HG02678 (cell line): ENCODE results near the gene BLTP1.
A peak's percentile ranks its signal among the peaks of the same experiment; 100 is the strongest.

Experiments used
- ATAC-seq: cut with Tn5 transposase; IDR thresholded peaks from one replicate; pipeline ENCODE4 v1.9.1; 2021; ENCODE audit warnings: mild to moderate bottlenecking, moderate library complexity; ENCODE audit not compliant: unreplicated experiment

BLTP1 gene

DNA sequence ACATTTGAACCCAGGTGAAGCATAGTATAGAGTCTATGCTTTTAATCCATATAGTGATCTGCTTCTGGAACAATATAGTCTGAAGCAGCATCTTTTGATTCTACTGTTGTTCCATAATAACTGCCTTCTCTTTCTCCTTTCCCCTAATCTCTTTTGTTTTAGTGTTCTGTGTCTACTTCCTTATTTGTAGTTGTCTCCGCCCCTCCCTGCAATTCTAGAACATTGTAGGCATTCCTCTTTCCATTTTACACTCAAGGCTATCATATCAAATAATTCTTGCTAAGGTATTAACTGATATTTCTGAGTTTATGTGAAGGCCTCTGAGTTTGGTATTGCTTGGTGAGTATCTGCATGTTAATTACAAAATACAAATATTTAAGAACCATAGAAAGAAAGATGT lies 11.6 kb downstream of the BLTP1 start:
- ATAC-seq = no peak

GRCh38 chr4:122167369-122167768 lies 15.2 kb downstream of the BLTP1 start:
- no peak for ATAC-seq

DNA sequence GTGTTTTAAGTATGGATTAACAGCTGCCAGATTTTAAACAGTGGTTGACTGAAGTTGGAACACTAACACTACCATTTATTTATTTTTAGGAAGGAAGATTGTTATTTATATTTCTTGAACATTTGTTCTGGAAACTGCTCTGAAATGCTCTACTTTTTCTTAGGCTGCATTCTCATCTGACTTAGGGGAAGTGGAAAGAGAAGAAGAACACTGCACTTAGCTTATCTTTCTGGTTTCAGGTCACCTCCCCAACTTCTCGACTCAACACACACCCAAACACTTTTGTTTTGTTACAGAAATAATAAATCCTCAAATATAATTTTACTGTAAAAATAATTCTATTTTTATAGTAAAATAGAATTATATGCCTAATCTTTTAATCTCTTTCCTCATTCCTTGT lies 18.6 kb downstream of the BLTP1 start:
- peak; percentile 48 for ATAC-seq

DNA sequence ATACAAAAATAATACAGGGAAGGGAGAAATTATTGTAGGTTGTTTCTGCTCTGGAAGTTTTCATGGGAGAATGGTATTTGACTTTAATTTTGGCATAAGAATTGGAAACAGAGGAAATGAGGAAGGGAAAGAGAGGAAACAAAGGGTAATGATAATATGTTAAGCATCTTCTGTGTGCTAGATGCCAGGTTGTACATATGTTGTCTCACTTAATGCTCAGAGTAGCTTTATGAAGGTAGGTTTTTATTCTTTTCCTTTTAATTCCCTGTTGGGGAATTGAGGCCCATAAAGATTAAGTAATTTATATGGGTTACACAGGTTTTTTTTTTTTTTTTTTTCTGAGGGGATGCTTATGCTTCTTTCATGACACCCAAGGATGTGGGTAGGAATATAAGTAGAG lies 19.2 kb downstream of the BLTP1 start:
- ATAC-seq = no peak

DNA sequence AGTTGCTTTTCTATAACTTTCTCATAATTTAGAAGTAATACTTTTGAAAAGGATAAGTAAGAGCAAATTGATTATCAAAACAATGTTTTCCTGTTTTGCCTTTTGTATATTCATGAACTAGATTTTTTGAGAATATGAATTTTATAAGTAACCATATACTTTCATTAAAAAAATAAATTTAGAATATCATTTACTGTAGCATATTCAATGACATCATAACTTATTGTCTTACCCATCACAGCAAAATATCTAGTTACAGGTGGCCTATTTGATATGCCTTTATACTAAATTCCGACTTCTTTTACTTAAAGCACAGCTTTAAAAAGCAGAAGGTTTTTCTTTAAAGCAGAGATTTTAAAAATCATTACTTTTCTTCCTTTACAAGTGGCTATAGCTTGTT lies 20.1 kb downstream of the BLTP1 start:
- ATAC-seq = no peak

DNA sequence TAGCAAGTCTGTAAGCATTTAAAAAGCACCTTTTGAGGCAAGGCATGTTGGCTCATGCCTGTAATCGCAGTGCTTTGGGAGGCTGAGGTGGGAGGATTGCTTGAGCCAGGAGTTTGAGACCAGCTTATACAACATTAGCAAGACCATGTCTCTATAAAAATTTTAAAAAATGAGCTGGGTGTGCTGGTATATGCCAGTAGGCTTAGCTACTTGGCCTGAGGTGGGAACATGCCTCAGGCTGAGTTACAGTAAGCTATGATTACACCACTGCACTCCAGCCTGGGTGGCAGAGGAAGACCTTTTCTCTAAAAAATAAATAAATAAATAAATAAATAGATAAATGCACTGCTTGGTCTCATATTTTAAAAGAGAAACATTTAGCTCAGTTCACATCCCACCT lies 26.8 kb downstream of the BLTP1 start:
- no peak for ATAC-seq

DNA sequence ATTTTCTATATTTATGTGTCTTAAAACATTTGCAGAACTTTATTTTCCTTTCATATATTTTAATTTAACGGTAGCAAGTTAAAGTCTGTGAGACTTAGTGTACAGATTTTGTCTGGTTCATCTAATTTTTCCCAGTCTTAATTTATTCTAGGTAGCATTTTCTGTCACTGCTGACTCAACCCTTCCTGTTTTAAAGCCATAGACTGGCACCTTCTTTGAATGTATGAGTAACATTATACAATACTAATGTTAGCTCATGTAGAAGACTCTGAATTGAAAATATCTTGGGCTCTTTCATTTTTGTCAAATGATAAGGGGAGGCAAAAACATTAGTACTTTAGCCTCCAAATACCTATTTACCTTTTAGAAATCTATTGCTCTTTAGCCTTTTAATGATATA lies 43.6 kb downstream of the BLTP1 start:
- no peak for ATAC-seq
